HepG2 (cell line): Measurements from ENCODE around the gene MTMR4. TPM values are rescaled to one million over a fixed set of nuclear protein-coding genes. Genes with fewer than 3 reads are reported as not detected.
A peak's percentile ranks its signal among the peaks of the same experiment; 100 is the strongest.

ENCODE experiments used
- AGO2 ChIP-seq: fragments of 200-400 bp; formaldehyde crosslinking; optimal IDR thresholded peaks from 2 replicates; pipeline ENCODE3; 2017; ENCODE audit warnings: mild to moderate bottlenecking, low read depth, low read length, moderate library complexity
- BHLHE40 ChIP-seq: IDR thresholded peaks from 2 replicates; pipeline ENCODE4 v1.6.1; 2011; ENCODE audit warnings: low read length, improper control_type of control experiment
- CBX1 ChIP-seq: IDR thresholded peaks from one replicate; pipeline ENCODE4 v1.6.1; 2016; ENCODE audit warnings: antibody characterized with exemption, low read depth
- CHD4 ChIP-seq: fragments of 200-600 bp; sonication (generic); IDR thresholded peaks from 2 replicates; pipeline ENCODE4 v1.7.0; 2017; ENCODE audit warnings: mild to moderate bottlenecking, low read length, borderline replicate concordance
- FOXC1 ChIP-seq: sonication (generic); formaldehyde crosslinking; IDR thresholded peaks from 2 replicates; pipeline ENCODE4 v1.8.0; 2022; ENCODE audit warnings: mild to moderate bottlenecking, missing genetic modification reagents, borderline replicate concordance
- HNRNPK ChIP-seq: fragments of 200-400 bp; formaldehyde crosslinking; IDR thresholded peaks from 2 replicates; pipeline ENCODE4 v1.6.1; 2018; ENCODE audit warnings: low read length, low read depth, moderate library complexity, mild to moderate bottlenecking; ENCODE audit not compliant: poor library complexity, severe bottlenecking
- PHF5A ChIP-seq: IDR thresholded peaks from one replicate; pipeline ENCODE4 v1.6.1; 2018; ENCODE audit warnings: low read depth, missing genetic modification reagents; ENCODE audit not compliant: unreplicated experiment
- SP5 ChIP-seq: IDR thresholded peaks from 2 replicates; pipeline ENCODE4 v1.6.1; 2016; ENCODE audit warnings: low read depth, borderline replicate concordance
- ZNF251 ChIP-seq: sonication (generic); formaldehyde crosslinking; IDR thresholded peaks from 2 replicates; pipeline ENCODE4 v1.9.0; 2021; ENCODE audit warnings: mild to moderate bottlenecking, missing genetic modification reagents
- ZNF34 ChIP-seq: sonication (generic); formaldehyde crosslinking; IDR thresholded peaks from 2 replicates; pipeline ENCODE4 v1.4.0; 2020; ENCODE audit warnings: mild to moderate bottlenecking, missing genetic modification reagents, borderline replicate concordance
- ZNF761 ChIP-seq: sonication (generic); formaldehyde crosslinking; conservative IDR thresholded peaks from 2 replicates; pipeline ENCODE4 v1.4.0; 2020; ENCODE audit warnings: mild to moderate bottlenecking, missing genetic modification reagents
- ZNF878 ChIP-seq: sonication (generic); formaldehyde crosslinking; IDR thresholded peaks from 2 replicates; pipeline ENCODE4 v1.8.1; 2023; ENCODE audit warnings: mild to moderate bottlenecking, missing genetic modification reagents, moderate library complexity
- polyA plus RNA-seq, 8 experiments: library from polyadenylated mRNA; depleted of rRNA in 3 of 8; stranded (reverse) in 7 of 8; unstranded in 1 of 8; fragments of >200 nt; fragmentation: Illumina TruSeq in 4 of 8; extraction: Trizol in 4 of 8; gene quantifications; 2 replicates each; pipeline versions ENCODE4 v1.2.1 to v1.2.3, GENCODE V29; 2011 to 2016; ENCODE audit warnings: low read depth in 4 of 8, missing spikeins in 1 of 8, mixed read lengths in 1 of 8; ENCODE audit not compliant: insufficient read depth in 1 of 8
- total RNA-seq, 5 experiments: library from RNA; depleted of rRNA; stranded (reverse); fragments of >200 nt; fragmentation: Illumina TruSeq; extraction: Trizol; gene quantifications; 2 replicates each; pipeline ENCODE4 v1.2.3, GENCODE V29; 2016; ENCODE audit warnings: low read depth in 1 of 5
- TF ChIP-seq, protein P1 (sequence below): sonication (generic); formaldehyde crosslinking; IDR thresholded peaks from 2 replicates; pipeline ENCODE4 v1.5.0; 2020; ENCODE audit warnings: mild to moderate bottlenecking, missing genetic modification reagents
- TF ChIP-seq, protein P2 (sequence below): sonication (generic); formaldehyde crosslinking; conservative IDR thresholded peaks from 2 replicates; pipeline ENCODE4 v1.4.0; 2020; ENCODE audit warnings: missing genetic modification reagents
- TF ChIP-seq, protein P3 (sequence below): sonication (generic); formaldehyde crosslinking; IDR thresholded peaks from 2 replicates; pipeline ENCODE4 v1.8.0; 2023; ENCODE audit warnings: mild to moderate bottlenecking, missing genetic modification reagents
- TF ChIP-seq, protein P4 (sequence below): IDR thresholded peaks from 2 replicates; pipeline ENCODE4 v1.6.1; 2016; ENCODE audit warnings: low read depth, borderline replicate concordance
- TF ChIP-seq, protein P5 (sequence below): IDR thresholded peaks from 2 replicates; pipeline ENCODE4 v1.6.1; 2012; ENCODE audit warnings: low read length, improper control_type of control experiment
- TF ChIP-seq, protein P6 (sequence below): sonication (generic); formaldehyde crosslinking; IDR thresholded peaks from 2 replicates; pipeline ENCODE4 v1.4.0; 2020; ENCODE audit warnings: low read depth, mild to moderate bottlenecking, missing genetic modification reagents

The MTMR4 gene
- total and polyA plus RNA-seq, 2 of the 13 experiments (the other 11 are each of a cell fraction or from before 2014, with no cell fraction given), result 62.5 to 65.1 TPM

DNA sequence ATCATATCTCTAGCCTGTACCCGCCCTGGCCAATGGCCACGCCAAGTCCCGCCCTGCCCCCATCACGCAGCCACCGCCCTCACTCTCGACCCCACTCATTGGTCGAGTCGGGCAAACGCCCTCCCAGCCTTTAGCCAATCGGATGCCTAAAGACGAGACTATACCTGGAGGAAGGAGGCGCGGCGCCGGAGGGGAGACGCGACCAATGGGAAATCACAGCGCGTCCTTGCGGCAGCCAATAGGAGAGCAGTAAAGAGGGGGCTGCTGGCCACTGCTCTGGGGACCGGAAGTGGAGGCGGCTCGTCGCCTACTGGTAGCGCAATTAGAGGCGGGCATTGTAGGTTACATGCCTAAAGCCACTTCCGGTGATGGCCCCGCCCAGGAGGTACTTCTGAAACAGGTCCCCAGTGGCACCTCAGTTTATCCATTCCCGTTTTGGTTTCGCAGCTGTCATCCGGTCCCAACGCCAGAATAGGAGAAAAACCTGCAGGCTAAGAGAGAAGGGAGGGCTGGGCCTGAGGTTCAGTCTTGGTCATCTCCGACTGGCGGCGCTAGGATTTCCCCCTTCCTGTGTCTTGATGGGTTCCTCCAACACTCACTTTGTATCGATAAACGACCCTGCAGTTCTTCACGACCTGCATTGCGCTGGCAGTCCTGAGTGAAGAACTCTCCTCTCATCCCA, 3.6 kb upstream of the MTMR4 start (continued):
- TF ChIP-seq, protein P1, sequence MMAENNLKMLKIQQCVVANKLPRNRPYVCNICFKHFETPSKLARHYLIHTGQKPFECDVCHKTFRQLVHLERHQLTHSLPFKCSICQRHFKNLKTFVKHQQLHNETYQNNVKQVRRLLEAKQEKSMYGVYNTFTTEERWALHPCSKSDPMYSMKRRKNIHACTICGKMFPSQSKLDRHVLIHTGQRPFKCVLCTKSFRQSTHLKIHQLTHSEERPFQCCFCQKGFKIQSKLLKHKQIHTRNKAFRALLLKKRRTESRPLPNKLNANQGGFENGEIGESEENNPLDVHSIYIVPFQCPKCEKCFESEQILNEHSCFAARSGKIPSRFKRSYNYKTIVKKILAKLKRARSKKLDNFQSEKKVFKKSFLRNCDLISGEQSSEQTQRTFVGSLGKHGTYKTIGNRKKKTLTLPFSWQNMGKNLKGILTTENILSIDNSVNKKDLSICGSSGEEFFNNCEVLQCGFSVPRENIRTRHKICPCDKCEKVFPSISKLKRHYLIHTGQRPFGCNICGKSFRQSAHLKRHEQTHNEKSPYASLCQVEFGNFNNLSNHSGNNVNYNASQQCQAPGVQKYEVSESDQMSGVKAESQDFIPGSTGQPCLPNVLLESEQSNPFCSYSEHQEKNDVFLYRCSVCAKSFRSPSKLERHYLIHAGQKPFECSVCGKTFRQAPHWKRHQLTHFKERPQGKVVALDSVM (CRISPR knock-in tag), result peak; percentile 46; the same call in 1 of the 2 replicates
- TF ChIP-seq, protein P2, sequence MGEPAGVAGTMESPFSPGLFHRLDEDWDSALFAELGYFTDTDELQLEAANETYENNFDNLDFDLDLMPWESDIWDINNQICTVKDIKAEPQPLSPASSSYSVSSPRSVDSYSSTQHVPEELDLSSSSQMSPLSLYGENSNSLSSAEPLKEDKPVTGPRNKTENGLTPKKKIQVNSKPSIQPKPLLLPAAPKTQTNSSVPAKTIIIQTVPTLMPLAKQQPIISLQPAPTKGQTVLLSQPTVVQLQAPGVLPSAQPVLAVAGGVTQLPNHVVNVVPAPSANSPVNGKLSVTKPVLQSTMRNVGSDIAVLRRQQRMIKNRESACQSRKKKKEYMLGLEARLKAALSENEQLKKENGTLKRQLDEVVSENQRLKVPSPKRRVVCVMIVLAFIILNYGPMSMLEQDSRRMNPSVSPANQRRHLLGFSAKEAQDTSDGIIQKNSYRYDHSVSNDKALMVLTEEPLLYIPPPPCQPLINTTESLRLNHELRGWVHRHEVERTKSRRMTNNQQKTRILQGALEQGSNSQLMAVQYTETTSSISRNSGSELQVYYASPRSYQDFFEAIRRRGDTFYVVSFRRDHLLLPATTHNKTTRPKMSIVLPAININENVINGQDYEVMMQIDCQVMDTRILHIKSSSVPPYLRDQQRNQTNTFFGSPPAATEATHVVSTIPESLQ (CRISPR knock-in tag), result no peak
- TF ChIP-seq CHD4 (no peak), HNRNPK (no peak), ZNF251 (CRISPR knock-in tag) (0 out of 2 replicates have a peak, but pooled peaks have one; percentile 68), ZNF761 (CRISPR knock-in tag) (peak; percentile 65; the same call in 1 of the 2 replicates), ZNF878 (CRISPR knock-in tag) (no peak), FOXC1 (CRISPR knock-in tag) (peak; percentile 82; the same call in 1 of the 2 replicates), BHLHE40 (no peak), AGO2 (no peak), SP5 (CRISPR knock-in tag) (peak; percentile 40; the same call in 1 of the 2 replicates), CBX1 (peak; percentile 21), PHF5A (CRISPR knock-in tag) (no peak), ZNF34 (0 out of 2 replicates have a peak, but pooled peaks have one; percentile 27)
- TF ChIP-seq, protein P3, sequence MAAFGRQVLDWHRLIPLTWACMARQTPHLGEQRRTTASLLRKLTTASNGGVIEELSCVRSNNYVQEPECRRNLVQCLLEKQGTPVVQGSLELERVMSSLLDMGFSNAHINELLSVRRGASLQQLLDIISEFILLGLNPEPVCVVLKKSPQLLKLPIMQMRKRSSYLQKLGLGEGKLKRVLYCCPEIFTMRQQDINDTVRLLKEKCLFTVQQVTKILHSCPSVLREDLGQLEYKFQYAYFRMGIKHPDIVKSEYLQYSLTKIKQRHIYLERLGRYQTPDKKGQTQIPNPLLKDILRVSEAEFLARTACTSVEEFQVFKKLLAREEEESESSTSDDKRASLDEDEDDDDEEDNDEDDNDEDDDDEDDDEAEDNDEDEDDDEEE (CRISPR knock-in tag), result no peak; the same call in 1 of the 2 replicates
- TF ChIP-seq, protein P4, sequence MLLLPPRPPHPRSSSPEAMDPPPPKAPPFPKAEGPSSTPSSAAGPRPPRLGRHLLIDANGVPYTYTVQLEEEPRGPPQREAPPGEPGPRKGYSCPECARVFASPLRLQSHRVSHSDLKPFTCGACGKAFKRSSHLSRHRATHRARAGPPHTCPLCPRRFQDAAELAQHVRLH, result peak; percentile 82; the same call in 1 of the 2 replicates
- TF ChIP-seq, protein P5, sequence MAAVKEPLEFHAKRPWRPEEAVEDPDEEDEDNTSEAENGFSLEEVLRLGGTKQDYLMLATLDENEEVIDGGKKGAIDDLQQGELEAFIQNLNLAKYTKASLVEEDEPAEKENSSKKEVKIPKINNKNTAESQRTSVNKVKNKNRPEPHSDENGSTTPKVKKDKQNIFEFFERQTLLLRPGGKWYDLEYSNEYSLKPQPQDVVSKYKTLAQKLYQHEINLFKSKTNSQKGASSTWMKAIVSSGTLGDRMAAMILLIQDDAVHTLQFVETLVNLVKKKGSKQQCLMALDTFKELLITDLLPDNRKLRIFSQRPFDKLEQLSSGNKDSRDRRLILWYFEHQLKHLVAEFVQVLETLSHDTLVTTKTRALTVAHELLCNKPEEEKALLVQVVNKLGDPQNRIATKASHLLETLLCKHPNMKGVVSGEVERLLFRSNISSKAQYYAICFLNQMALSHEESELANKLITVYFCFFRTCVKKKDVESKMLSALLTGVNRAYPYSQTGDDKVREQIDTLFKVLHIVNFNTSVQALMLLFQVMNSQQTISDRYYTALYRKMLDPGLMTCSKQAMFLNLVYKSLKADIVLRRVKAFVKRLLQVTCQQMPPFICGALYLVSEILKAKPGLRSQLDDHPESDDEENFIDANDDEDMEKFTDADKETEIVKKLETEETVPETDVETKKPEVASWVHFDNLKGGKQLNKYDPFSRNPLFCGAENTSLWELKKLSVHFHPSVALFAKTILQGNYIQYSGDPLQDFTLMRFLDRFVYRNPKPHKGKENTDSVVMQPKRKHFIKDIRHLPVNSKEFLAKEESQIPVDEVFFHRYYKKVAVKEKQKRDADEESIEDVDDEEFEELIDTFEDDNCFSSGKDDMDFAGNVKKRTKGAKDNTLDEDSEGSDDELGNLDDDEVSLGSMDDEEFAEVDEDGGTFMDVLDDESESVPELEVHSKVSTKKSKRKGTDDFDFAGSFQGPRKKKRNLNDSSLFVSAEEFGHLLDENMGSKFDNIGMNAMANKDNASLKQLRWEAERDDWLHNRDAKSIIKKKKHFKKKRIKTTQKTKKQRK, result peak; percentile 60; the same call in 1 of the 2 replicates
- TF ChIP-seq, protein P6, sequence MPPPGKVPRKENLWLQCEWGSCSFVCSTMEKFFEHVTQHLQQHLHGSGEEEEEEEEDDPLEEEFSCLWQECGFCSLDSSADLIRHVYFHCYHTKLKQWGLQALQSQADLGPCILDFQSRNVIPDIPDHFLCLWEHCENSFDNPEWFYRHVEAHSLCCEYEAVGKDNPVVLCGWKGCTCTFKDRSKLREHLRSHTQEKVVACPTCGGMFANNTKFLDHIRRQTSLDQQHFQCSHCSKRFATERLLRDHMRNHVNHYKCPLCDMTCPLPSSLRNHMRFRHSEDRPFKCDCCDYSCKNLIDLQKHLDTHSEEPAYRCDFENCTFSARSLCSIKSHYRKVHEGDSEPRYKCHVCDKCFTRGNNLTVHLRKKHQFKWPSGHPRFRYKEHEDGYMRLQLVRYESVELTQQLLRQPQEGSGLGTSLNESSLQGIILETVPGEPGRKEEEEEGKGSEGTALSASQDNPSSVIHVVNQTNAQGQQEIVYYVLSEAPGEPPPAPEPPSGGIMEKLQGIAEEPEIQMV, result 0 out of 2 replicates have a peak, but pooled peaks have one; percentile 50
